Measurements from ENCODE around the gene CACHD1. TPM values are rescaled to one million over a fixed set of nuclear protein-coding genes. Genes with fewer than 3 reads are reported as not detected.
A peak's percentile ranks its signal among the peaks of the same experiment; 100 is the strongest.

CACHD1 gene
- total RNA-seq (8.2 TPM), polyA plus RNA-seq (ENCODE audit: insufficient read depth, low read depth, low replicate concordance) (3.9 TPM)
- long read RNA-seq, donor 1, full-length matches to known transcripts: 1 of 1 reads
- long read RNA-seq, donor 1, partial matches to known transcripts: 0 of 1 reads
- long read RNA-seq, donor 1, other reads (novel, unspliced or antisense): 0 of 1 reads
- long read RNA-seq, donor 2, full-length matches to known transcripts: 1 of 1 reads
- long read RNA-seq, donor 2, partial matches to known transcripts: 0 of 1 reads
- long read RNA-seq, donor 2, other reads (novel, unspliced or antisense): 0 of 1 reads
- long read RNA-seq, donor 3, full-length matches to known transcripts: 2 of 7 reads
- long read RNA-seq, donor 3, partial matches to known transcripts: 5 of 7 reads
- long read RNA-seq, donor 3, other reads (novel, unspliced or antisense): 0 of 7 reads
- long read RNA-seq, donor 4, partial matches to known transcripts: 5 of 5 reads
- long read RNA-seq, donor 4, other reads (novel, unspliced or antisense): 0 of 5 reads
- long read RNA-seq, donor 5: 0 reads
- long read RNA-seq, donor 6: 0 reads
- long read RNA-seq, donor 7, partial matches to known transcripts: 4 of 6 reads
- long read RNA-seq, donor 7, other reads (novel, unspliced or antisense): 2 of 6 reads
- long read RNA-seq, donor 8: 0 reads
- long read RNA-seq, donor 9: 0 reads
- long read RNA-seq, donor 10: 0 reads

- Histone ChIP-seq H3K27ac (ENCODE audit: low read depth in 2 of 2, low read length in 2 of 2) (peak within 1 kb of the TSS; percentile 73 to 84), H3K4me1 (ENCODE audit: control insufficient read depth in 2 of 3, insufficient read depth in 2 of 3, low read depth in 1 of 3, low read length in 3 of 3) (peaks cover 3 to 8% (median 5%) of the 10 kb centered on the region in 3 donors), H3K9ac (ENCODE audit: low read length in 3 of 3) (peak within 1 kb of the TSS; percentile 44 to 88 (median 63)), H3K9me3 (ENCODE audit: control insufficient read depth in 2 of 3, insufficient read depth in 1 of 3, low read length in 3 of 3) (no peaks in the 10 kb centered on the region), H3K27me3 (ENCODE audit: control insufficient read depth, insufficient read depth, low read length) (no peaks in the 10 kb centered on the region), H3K36me3 (ENCODE audit: control insufficient read depth in 2 of 3, insufficient read depth in 3 of 3, low read length in 3 of 3) (no peaks in the 10 kb centered on the region), H3K4me3 (ENCODE audit: low read length in 3 of 3) (peak within 1 kb of the TSS; percentile 74 to 92 (median 86))
- DNase-seq (peak; percentile 92 to 97 (median 95)), FAIRE-seq (no peak)
- intact Hi-C loops (cut with DNase I): no loop called here
- peak; percentile 38 for TF ChIP-seq CTCF (IDR thresholded peaks at IDR 0.05; ENCODE audit: borderline replicate concordance, extremely low read depth, insufficient read depth)
These were observed at the start of gene CACHD1 for GRCh38 chr1:64469977-64470664. Gene CACHD1 (plus strand): TSS chr1:64470129. CDS start chr1:64470745, 616 bp downstream.

GRCh38 chr1:64421377-64421776 is 48.6 kb upstream of the CACHD1 start:
- FAIRE-seq: no peak

GRCh38 chr1:64423526-64423925 is 46.4 kb upstream of the CACHD1 start:
- no peak overlapping the region for H3K27ac ChIP-seq (ENCODE audit: low read depth in 2 of 2, low read length in 2 of 2)
- FAIRE-seq (no peak), DNase-seq (no peak)
- no peak overlapping the region for H3K4me3 ChIP-seq (ENCODE audit: low read length in 3 of 3)
- TF ChIP-seq CTCF (IDR thresholded peaks at IDR 0.05; ENCODE audit: borderline replicate concordance, extremely low read depth, insufficient read depth): no peak
- H3K9me3 ChIP-seq (ENCODE audit: control insufficient read depth in 2 of 3, insufficient read depth in 1 of 3, low read length in 3 of 3): no peaks in the 10 kb centered on the region
- no peak overlapping the region for H3K9ac ChIP-seq (ENCODE audit: low read length in 3 of 3)
- no peaks in the 10 kb centered on the region for H3K36me3 ChIP-seq (ENCODE audit: control insufficient read depth in 2 of 3, insufficient read depth in 3 of 3, low read length in 3 of 3)
- intact Hi-C loops (cut with DNase I): no loop called here
- no peaks in the 10 kb centered on the region for H3K4me1 ChIP-seq (ENCODE audit: control insufficient read depth in 2 of 3, insufficient read depth in 2 of 3, low read depth in 1 of 3, low read length in 3 of 3)
- H3K27me3 ChIP-seq (ENCODE audit: control insufficient read depth, insufficient read depth, low read length): no peaks in the 10 kb centered on the region

More at GRCh38 chr1:64421377-64421776, 48.6 kb upstream of the CACHD1 start:
- Histone ChIP-seq H3K9ac (ENCODE audit: low read length in 3 of 3) (no peak overlapping the region), H3K27ac (ENCODE audit: low read depth in 2 of 2, low read length in 2 of 2) (no peak overlapping the region), H3K4me1 (ENCODE audit: control insufficient read depth in 2 of 3, insufficient read depth in 2 of 3, low read depth in 1 of 3, low read length in 3 of 3) (no peaks in the 10 kb centered on the region), H3K27me3 (ENCODE audit: control insufficient read depth, insufficient read depth, low read length) (no peaks in the 10 kb centered on the region), H3K36me3 (ENCODE audit: control insufficient read depth in 2 of 3, insufficient read depth in 3 of 3, low read length in 3 of 3) (no peaks in the 10 kb centered on the region), H3K4me3 (ENCODE audit: low read length in 3 of 3) (no peak overlapping the region), H3K9me3 (ENCODE audit: control insufficient read depth in 2 of 3, insufficient read depth in 1 of 3, low read length in 3 of 3) (no peaks in the 10 kb centered on the region)
- intact Hi-C loops (cut with DNase I): no loop called here
- no peak for TF ChIP-seq CTCF (IDR thresholded peaks at IDR 0.05; ENCODE audit: borderline replicate concordance, extremely low read depth, insufficient read depth)
- DNase-seq: no peak
